22Rv1 (cell line): ENCODE results near the gene APOC3.

Experiments used
- CTCF ChIP-seq: fragments of 450-650 bp; IDR thresholded peaks from 2 replicates; pipeline ENCODE4 v1.5.1; 2017; ENCODE audit warnings: mild to moderate bottlenecking
- ZFX ChIP-seq: fragments of 450-650 bp; IDR thresholded peaks from 2 replicates; pipeline ENCODE4 v1.6.1; 2017; ENCODE audit warnings: antibody characterized with exemption, borderline replicate concordance

- TF ChIP-seq CTCF: no peak
- TF ChIP-seq ZFX: no peak
These were observed 28.2 kb downstream of the APOC3 start for GRCh38 chr11:116857936-116858335.
